NCI-H146 treated with DMSO at 0.1 percent for 48 hours (cell line): ENCODE data around the gene MYDGF.

Experiments used
- DNase-seq: peaks from one replicate; lab custom pipeline; 2025; ENCODE audit not compliant: unreplicated experiment; lab: John Stamatoyannopoulos, UW

The MYDGF gene

DNA sequence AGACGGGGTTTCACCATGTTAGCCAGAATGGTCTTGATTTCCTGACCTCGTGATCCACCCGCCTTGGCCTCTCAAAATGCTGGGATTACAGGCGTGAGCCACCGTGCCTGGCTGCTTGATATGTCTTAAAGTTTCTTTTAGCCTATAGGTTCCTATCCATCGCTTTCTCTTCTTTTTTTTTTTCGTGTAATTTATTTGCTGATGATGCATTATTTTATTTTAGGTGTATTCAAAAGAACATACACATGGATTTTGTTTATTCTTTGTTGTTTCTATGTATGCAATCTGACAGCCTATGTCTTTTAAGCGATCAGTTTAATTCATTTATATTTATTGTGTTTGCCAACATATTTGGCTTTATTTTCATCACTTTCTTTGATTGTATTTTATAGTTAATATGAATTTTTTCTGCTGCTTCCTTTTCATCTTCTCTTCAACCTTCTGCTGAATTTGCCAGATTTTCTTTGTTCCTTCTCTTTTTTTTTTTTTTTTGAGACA, 56.8 kb downstream of the MYDGF start:
- no peak for DNase-seq

DNA sequence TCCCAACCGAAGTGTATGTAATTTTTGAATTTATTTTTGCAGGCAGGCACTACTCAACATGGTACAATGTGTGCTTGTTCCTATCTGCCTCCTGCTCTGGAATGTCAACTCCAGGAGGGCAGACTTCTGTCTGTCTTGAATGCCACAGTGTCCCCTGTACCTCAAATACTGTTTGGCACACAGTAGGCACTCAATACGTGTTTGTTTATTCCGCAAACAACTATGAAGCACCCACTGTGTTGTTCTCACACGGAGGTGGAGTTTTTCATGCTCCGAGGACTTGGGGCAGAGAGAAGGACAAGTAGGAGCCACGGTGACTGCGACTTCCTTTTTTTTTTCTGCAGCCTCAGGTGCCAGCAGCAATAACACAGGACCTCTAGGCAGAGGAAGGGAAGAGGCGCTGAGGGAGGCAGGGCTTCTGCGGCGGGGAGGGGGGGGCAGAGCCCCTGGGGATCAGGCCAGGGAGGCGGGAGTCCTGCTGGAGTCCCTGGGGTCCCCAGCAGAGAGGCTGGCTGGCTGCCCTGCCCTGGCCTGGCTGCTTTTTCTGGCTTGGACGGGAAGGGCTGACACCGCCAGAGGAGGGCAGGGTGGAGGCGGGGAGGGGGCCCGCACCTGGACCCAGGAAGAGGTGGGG, 60.1 kb downstream of the MYDGF start:
- DNase-seq: peak; percentile 2
